ENCODE measurements around the gene LRTM2. TPM values are rescaled to one million over a fixed set of nuclear protein-coding genes. Genes with fewer than 3 reads are reported as not detected.

LRTM2 gene
- total RNA-seq, 1 donor from 2014 or later, result not detected

- peak; percentile 87 for DNase-seq (ENCODE audit: low spot score)
These were observed 22.2 kb upstream of the LRTM2 start for GRCh38 chr12:1797991-1798640.

- DNase-seq (ENCODE audit: low spot score), result no peak
These were observed 21.7 kb upstream of the LRTM2 start for GRCh38 chr12:1798641-1799020.

DNA sequence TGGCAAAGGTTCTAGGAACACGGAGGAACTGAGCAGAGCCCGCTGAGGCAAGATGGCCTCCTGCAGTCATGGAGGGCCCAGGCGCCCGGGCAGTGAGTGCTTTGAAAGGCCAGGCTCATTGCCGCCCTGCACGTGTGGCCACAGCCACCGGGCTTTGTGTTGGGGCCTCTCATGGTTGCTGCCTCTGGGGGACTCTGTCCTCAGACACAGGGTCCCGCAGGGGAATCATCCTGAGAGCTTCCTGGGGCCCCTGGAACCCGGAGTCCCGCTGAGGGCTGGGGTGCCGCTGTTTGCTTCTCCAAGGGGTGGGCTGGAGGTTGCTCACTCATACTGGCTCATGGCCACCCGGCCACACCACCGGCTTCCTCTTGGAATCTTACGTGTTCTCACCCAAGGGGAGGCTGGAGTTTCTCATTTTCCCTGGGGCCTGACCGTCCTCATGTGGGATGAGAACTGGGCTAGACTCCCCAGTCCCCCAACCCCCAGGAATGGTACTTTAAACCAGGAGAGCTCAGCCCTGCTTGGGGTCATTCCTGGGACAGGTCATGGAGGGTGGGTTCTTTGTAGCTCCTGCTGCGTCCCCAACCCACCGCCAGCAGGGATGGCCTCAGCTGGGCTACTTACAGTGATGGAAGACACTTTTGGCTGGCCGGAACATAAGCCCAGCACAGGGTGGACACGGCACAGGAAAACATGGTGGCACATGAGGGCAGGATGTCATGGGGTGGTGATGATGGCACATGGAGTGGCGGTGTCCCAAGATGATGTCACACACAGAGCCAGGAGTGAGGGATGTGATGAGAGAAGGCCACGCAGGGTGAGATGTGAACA, 21.1 kb upstream of the LRTM2 start:
- DNase-seq (ENCODE audit: low spot score), result peak; percentile 79

GRCh38 chr12:1799882-1800400, 20.4 kb upstream of the LRTM2 start:
- peak; percentile 69 for DNase-seq (ENCODE audit: low spot score)

- peak; percentile 81 for DNase-seq (ENCODE audit: low spot score)
These were observed 19.7 kb upstream of the LRTM2 start for GRCh38 chr12:1800401-1801302.

GRCh38 chr12:1801303-1801975, 18.9 kb upstream of the LRTM2 start:
- DNase-seq (ENCODE audit: low spot score), result peak; percentile 76

DNA sequence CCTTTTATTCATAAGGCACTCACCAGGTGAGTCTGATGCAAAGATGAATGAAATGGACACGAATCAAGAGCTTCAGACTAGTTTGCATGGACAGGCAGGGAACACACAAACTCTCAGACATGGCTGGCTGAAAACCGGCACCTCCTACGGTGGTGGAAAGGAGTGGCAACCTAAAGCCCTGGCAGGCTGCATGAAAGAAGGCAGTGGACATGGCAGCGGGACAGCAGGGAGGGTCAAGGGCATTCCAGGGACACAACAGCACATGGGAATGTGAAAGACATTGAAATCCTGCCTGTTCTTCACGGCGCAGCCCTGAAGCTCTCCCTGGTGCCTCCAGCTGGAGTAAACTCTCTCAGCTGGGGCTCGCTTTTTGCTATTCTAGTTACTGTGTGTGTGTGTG, 16.6 kb upstream of the LRTM2 start:
- no peak for DNase-seq (ENCODE audit: low spot score)

DNA sequence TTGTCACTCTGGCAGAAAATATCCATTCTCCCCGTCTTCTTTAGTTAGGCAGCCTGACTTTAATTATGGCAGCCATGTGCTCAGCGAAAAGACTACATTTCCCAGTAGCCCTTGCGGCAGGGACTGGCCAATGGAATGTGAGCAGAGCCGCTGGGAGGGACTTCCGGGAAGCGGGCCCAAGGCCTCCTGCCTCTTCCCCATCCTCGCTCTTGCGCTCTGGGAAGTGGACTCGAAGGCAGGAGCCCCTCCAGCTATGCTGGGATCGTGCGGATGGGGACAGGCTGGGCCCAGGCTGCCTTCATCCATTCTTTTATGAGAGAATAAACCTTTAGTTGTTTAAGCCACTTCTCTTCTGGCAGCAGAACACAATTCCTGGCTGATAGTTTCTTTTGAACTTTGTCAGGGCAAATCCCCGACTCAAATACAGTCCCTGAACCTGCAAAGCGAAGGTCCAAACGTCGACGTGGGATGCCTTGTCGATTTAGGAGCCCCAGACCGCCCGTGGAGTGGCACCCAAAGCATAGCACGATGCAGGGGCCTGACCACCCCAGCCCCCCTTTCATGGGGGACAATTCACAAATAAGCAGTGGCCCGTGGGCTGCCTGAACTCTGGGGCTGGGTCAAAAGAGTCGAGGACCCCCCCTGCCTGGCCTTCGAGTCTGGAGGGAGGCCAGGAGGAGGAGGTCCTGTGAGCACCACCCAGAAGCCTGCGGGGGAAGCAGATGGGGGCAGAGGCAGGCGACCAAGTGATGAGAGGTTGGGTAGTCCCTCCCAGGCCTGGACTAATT, 15.6 kb upstream of the LRTM2 start:
- DNase-seq (ENCODE audit: low spot score), result peak; percentile 91

DNA sequence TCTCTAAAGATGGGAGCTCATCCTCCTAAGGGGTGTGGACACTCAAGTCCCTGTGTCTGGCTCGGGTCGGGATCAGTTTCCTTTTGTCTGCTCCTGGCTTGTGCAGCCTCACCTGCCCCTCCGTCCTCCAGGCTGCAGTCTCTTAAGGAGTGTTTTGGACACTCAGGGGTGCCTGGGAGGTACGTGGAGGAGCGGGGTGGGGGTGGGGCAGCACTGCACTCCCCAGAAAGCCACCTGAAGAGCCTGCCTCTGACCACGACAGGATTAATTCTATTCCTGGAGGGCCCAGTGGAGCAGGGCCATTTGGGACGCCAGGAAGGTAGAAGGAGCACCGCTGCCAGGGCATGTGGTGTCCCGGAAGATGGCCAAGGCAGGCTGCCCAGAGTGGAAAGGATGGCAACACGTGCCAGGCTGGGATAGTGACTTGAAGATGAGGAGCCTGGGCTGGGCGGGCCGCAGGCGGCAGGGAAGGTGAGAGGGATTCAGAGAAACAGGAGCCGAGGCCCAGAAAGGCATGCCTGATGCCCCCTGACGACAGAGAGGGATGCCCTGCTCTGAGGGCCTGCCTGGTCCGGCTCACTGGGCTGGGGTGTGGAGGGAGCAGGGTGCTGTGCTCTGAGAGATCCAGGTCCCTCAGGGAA, 14.8 kb upstream of the LRTM2 start:
- DNase-seq (ENCODE audit: low spot score), result no peak

DNA sequence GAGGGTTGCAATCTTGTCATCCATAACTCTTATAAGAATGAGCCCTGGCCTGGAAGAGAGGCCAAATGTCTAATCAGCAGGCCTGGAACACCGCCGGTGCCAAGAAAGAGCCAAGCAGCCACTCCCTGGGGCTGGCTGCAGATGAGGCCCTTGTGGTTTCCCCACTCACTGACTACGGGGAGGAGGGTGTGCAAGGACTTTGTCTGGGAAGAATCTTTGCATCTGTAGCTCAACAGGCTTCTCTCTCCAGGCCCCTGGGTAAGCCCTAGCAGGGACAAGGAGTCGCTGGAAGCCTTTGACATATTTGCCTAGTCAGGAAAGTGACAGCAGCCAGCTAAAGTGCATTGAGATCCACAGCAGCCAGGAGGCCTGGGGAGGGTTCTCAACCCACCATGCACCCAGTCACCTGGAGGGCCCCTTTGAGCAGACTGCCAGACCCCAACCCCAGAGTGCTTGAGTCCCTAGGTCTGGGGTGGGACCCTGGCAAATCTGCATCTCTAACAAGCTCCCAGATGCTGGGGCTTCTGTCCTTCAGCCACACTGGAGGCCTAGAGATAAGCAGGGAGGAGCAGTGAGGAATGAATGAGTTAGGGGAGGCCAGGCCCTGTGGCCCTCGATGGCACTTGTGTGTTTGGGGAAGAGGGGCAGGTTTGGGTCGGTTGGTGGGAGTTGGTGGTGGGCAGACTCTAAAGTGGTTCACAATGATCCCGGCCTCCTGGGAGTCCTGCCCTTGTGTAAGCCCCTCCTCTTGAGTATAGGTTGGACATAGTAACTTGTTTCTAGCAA, 13.9 kb upstream of the LRTM2 start:
- no peak for DNase-seq (ENCODE audit: low spot score)

DNA sequence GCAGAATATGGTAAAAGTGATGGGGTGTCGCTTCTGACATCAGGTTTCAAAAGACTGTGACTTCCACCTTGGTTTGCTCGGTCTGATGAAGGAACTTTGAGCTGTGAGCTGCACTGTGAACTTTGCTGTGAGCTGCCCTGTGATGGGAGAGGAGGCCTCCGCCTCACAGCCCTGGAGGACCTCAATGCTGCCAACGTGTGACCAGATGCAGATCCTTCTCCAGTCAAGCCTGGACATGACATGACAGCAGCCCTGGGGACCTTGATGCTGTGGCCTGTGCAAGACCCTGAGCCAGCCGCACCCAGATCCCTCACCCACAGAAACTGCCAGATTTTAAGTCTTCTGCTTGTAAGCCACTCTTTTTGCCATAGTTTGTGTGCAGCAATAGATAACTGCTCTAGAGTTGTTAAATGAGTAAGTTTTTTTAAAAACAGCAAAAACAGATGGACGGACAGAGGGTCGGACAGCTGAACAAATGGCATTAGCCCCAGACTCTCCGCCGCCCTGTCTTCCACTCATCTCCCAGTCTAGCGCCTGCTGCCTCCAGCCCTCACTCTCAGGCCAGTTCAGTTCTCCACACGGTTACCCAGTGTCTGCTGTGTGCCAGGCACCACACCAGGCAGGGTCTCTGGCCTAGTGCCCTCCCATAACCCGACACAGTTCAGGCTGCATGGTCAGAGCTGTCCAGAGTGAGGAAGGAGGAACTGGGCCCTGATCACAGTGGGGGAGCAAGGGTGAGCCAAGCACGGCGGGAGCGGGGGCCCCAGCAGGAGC, 13.1 kb upstream of the LRTM2 start:
- DNase-seq (ENCODE audit: low spot score), result no peak

GRCh38 chr12:1808036-1808797, 12.1 kb upstream of the LRTM2 start:
- no peak for DNase-seq (ENCODE audit: low spot score)

- no peak for DNase-seq (ENCODE audit: low spot score)
These were observed 11.4 kb upstream of the LRTM2 start for GRCh38 chr12:1808798-1809480.

DNA sequence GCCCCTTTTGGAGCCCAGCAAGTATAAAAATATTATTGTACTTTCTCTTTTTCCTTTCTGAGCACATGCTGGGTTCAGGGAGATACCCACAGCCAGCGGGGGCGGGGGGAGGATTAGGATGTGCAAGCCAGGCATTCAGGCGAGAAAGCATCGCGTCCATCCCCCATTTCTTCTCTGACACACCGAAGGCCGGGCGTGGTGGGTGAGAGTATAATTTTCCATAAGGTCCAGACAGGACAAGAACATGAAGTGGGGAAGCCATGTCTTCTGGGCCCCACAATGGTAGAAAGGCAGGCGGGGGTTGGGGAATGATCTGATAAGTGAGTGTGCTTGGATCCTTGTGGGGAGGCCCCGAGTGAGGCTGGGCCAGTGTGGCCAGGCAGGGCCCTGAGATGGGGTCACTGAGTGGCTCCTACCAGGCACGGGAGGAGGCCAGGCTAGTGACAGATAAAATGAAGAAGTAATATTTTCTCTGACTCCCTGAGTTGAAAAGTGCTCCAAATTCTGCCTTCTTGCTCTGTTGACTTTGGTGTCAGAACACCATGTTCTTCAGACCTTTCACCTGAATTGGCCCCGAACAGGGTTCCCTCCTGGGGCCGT, 10.7 kb upstream of the LRTM2 start:
- no peak for DNase-seq (ENCODE audit: low spot score)

GRCh38 chr12:1810201-1810930, 10.0 kb upstream of the LRTM2 start:
- DNase-seq (ENCODE audit: low spot score), result no peak

DNA sequence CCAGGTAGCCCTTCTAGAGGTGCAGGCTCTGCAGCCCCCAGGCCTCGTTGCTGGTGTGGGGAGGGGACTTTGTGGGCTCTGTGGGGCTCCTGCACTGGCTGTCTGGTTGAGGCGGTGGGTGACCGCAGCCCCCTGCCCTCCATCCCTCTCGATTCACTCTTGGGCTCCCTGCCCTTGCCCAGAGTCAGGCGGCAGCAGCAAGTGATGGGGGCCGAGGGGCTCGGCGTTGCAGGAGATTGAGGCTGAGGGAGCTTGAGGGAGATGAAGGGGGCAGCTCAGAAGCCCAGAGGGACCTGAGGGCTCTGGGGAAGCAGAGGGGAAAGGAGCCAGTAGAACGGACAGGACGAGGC, 9.5 kb upstream of the LRTM2 start:
- no peak for DNase-seq (ENCODE audit: low spot score)
